Measurements from ENCODE around the gene PPP1R13B. TPM values are rescaled to one million over a fixed set of nuclear protein-coding genes. Genes with fewer than 3 reads are reported as not detected.
"Not testable (repeated sequence)": the region's sequence is repeated elsewhere in the genome, so short reads cannot be mapped to it uniquely, and the experiment has no call there.

The PPP1R13B gene
- total and polyA plus RNA-seq, 2 experiments from 2014 or later = 9.4 to 20.2 TPM

GRCh38 chr14:103890821-103891666 is 43.7 kb upstream of the PPP1R13B start:
- Histone ChIP-seq H4K20me1 (ENCODE audit: insufficient read depth, poor library complexity, severe bottlenecking) (no peaks in the 10 kb centered on the region), H3K27me3 (no peaks in the 10 kb centered on the region), H3K36me3 (replicated peaks; ENCODE audit: insufficient read depth, low read depth) (no peaks in the 10 kb centered on the region), H3K4me3 (no peak overlapping the region), H3K4me2 (no peak overlapping the region), H3K79me2 (no peaks in the 10 kb centered on the region), H3K27ac (no peak overlapping the region), H3K9me3 (ENCODE audit: low read depth) (no peaks in the 10 kb centered on the region), H3K9me2 (replicated peaks; ENCODE audit: insufficient read depth) (no peaks in the 10 kb centered on the region), H2AFZ (no peak overlapping the region), H3K4me1 (ENCODE audit: insufficient read depth) (peaks cover 13% of the 10 kb centered on the region)
- TF ChIP-seq EZH2 (IDR thresholded peaks at IDR 0.05; ENCODE audit: borderline replicate concordance) (no peak), EZH2phosphoT487 (IDR thresholded peaks at IDR 0.05; ENCODE audit: low read depth, severe bottlenecking, unreplicated experiment) (no peak)
- TF ChIP-seq, protein P1, sequence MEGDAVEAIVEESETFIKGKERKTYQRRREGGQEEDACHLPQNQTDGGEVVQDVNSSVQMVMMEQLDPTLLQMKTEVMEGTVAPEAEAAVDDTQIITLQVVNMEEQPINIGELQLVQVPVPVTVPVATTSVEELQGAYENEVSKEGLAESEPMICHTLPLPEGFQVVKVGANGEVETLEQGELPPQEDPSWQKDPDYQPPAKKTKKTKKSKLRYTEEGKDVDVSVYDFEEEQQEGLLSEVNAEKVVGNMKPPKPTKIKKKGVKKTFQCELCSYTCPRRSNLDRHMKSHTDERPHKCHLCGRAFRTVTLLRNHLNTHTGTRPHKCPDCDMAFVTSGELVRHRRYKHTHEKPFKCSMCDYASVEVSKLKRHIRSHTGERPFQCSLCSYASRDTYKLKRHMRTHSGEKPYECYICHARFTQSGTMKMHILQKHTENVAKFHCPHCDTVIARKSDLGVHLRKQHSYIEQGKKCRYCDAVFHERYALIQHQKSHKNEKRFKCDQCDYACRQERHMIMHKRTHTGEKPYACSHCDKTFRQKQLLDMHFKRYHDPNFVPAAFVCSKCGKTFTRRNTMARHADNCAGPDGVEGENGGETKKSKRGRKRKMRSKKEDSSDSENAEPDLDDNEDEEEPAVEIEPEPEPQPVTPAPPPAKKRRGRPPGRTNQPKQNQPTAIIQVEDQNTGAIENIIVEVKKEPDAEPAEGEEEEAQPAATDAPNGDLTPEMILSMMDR (IDR thresholded peaks at IDR 0.05; ENCODE audit: poor library complexity) = no peak
- 92% methylated on average over 18 of the region's 18 CpGs for WGBS (ENCODE audit: low lambda C conversion rate, missing lambda C conversion rate)
- no peak for DNase-seq (ENCODE audit: low spot score)

DNA sequence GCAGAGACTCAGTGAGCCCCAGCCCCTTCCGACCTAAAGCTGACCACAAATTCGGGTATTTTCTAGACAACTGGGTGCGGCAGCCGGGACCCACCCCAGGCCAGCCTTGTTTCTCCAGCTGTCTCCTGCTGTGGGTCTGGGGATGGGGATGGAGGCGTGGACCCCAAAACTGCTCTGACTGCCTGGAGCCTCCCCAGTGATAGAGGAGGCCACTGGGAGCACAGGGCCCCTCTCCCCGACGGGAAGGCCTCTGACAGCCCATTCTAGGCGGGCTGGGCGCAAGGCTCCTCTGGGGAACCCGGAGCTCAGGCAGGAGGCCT is 42.6 kb upstream of the PPP1R13B start:
- DNase-seq (ENCODE audit: low spot score) = no peak
- Histone ChIP-seq H2AFZ (no peak overlapping the region), H3K4me3 (no peak overlapping the region), H3K9me3 (ENCODE audit: low read depth) (no peaks in the 10 kb centered on the region), H3K4me1 (ENCODE audit: insufficient read depth) (peaks cover 14% of the 10 kb centered on the region), H3K9me2 (replicated peaks; ENCODE audit: insufficient read depth) (no peaks in the 10 kb centered on the region), H3K27me3 (no peaks in the 10 kb centered on the region), H3K27ac (no peak overlapping the region), H3K4me2 (no peak overlapping the region), H3K36me3 (replicated peaks; ENCODE audit: insufficient read depth, low read depth) (no peaks in the 10 kb centered on the region), H4K20me1 (ENCODE audit: insufficient read depth, poor library complexity, severe bottlenecking) (no peaks in the 10 kb centered on the region), H3K79me2 (no peaks in the 10 kb centered on the region)
- TF ChIP-seq, protein P1 (IDR thresholded peaks at IDR 0.05; ENCODE audit: poor library complexity) = no peak
- TF ChIP-seq EZH2phosphoT487 (IDR thresholded peaks at IDR 0.05; ENCODE audit: low read depth, severe bottlenecking, unreplicated experiment) (no peak), EZH2 (IDR thresholded peaks at IDR 0.05; ENCODE audit: borderline replicate concordance) (no peak)
- 90% methylated on average over 10 of the region's 10 CpGs for WGBS (ENCODE audit: low lambda C conversion rate, missing lambda C conversion rate)

GRCh38 chr14:103889313-103890051 is 42.1 kb upstream of the PPP1R13B start:
- Histone ChIP-seq H3K27me3 (no peaks in the 10 kb centered on the region), H3K4me3 (no peak overlapping the region), H3K27ac (no peak overlapping the region), H3K9me3 (ENCODE audit: low read depth) (no peaks in the 10 kb centered on the region), H2AFZ (no peak overlapping the region), H4K20me1 (ENCODE audit: insufficient read depth, poor library complexity, severe bottlenecking) (no peaks in the 10 kb centered on the region), H3K9me2 (replicated peaks; ENCODE audit: insufficient read depth) (no peaks in the 10 kb centered on the region), H3K79me2 (no peaks in the 10 kb centered on the region), H3K36me3 (replicated peaks; ENCODE audit: insufficient read depth, low read depth) (no peaks in the 10 kb centered on the region), H3K4me1 (ENCODE audit: insufficient read depth) (peaks cover 14% of the 10 kb centered on the region), H3K4me2 (no peak overlapping the region)
- WGBS (ENCODE audit: low lambda C conversion rate, missing lambda C conversion rate) = 88% methylated on average over 25 of the region's 31 CpGs
- no peak for DNase-seq (ENCODE audit: low spot score)
- TF ChIP-seq, protein P1 (IDR thresholded peaks at IDR 0.05; ENCODE audit: poor library complexity) = no peak
- TF ChIP-seq EZH2phosphoT487 (IDR thresholded peaks at IDR 0.05; ENCODE audit: low read depth, severe bottlenecking, unreplicated experiment) (no peak), EZH2 (IDR thresholded peaks at IDR 0.05; ENCODE audit: borderline replicate concordance) (no peak)

- not testable (repeated sequence) for H3K79me2 ChIP-seq; H3K9me2 ChIP-seq (replicated peaks; ENCODE audit: insufficient read depth); DNase-seq (ENCODE audit: low spot score); H3K9me3 ChIP-seq (ENCODE audit: low read depth); H4K20me1 ChIP-seq (ENCODE audit: insufficient read depth, poor library complexity, severe bottlenecking); H3K27ac ChIP-seq; H3K4me3 ChIP-seq; H3K27me3 ChIP-seq; H2AFZ ChIP-seq; H3K4me2 ChIP-seq; H3K36me3 ChIP-seq (replicated peaks; ENCODE audit: insufficient read depth, low read depth)
- H3K4me1 ChIP-seq (ENCODE audit: insufficient read depth) = peaks cover 14% of the 10 kb centered on the region
- WGBS (ENCODE audit: low lambda C conversion rate, missing lambda C conversion rate) = 91% methylated on average over 6 of the region's 8 CpGs
Observed at GRCh38 chr14:103889002-103889312, 41.6 kb upstream of the PPP1R13B start.
